ENCODE results near the gene SAP25.

DNA sequence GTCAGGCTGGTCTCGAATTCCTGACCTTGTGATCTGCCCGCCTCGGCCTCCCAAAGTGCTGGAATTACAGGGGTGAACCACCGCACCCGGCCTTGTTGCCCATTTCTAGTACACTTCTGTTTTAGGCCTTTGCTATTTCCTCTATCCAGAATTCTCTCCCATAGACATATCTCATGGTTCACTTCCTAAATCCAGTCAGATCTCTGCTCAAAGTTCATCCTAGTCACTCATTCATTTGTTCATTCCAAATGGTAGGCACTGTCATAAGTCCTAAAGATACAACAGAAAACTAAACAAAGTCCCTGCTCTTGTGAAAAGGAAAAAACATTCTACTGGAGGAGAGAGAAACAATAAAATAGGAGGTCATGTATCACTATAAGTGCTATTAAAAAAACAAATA is 36.3 kb upstream of the SAP25 start:
- TF ChIP-seq, protein P1, sequence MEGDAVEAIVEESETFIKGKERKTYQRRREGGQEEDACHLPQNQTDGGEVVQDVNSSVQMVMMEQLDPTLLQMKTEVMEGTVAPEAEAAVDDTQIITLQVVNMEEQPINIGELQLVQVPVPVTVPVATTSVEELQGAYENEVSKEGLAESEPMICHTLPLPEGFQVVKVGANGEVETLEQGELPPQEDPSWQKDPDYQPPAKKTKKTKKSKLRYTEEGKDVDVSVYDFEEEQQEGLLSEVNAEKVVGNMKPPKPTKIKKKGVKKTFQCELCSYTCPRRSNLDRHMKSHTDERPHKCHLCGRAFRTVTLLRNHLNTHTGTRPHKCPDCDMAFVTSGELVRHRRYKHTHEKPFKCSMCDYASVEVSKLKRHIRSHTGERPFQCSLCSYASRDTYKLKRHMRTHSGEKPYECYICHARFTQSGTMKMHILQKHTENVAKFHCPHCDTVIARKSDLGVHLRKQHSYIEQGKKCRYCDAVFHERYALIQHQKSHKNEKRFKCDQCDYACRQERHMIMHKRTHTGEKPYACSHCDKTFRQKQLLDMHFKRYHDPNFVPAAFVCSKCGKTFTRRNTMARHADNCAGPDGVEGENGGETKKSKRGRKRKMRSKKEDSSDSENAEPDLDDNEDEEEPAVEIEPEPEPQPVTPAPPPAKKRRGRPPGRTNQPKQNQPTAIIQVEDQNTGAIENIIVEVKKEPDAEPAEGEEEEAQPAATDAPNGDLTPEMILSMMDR (IDR thresholded peaks at IDR 0.05; ENCODE audit: insufficient read depth, low read depth, low read length), result no peak
- TF ChIP-seq EZH2 (IDR thresholded peaks at IDR 0.05; ENCODE audit: insufficient read depth, low read length), result no peak

All from astrocyte (in vitro differentiated cells and primary cell).